GM21576 (cell line): ENCODE data around the gene TRIM14.

Source experiments
- ATAC-seq: cut with Tn5 transposase; IDR thresholded peaks from one replicate; pipeline ENCODE4 v1.9.1; 2021; ENCODE audit warnings: mild to moderate bottlenecking, moderate library complexity; ENCODE audit not compliant: unreplicated experiment

Gene TRIM14

GRCh38 chr9:98118640-98119601, at the start of gene TRIM14:
TSS of gene TRIM14 (minus strand) at chr9:98119222. CDS start at chr9:98119188, 34 bp downstream.
- ATAC-seq, result peak; percentile 43

GRCh38 chr9:98168153-98168780, 49.2 kb upstream of the TRIM14 start:
- ATAC-seq, result no peak

- ATAC-seq, result no peak
These were observed 45.9 kb upstream of the TRIM14 start for GRCh38 chr9:98164912-98165311.

GRCh38 chr9:98162613-98163012, 43.6 kb upstream of the TRIM14 start:
- no peak for ATAC-seq

- ATAC-seq, result no peak
These were observed 42.8 kb upstream of the TRIM14 start for GRCh38 chr9:98161851-98162250.

GRCh38 chr9:98159790-98160189, 40.8 kb upstream of the TRIM14 start:
- ATAC-seq, result no peak

GRCh38 chr9:98159301-98159700, 40.3 kb upstream of the TRIM14 start:
- no peak for ATAC-seq

GRCh38 chr9:98158071-98158831, 39.2 kb upstream of the TRIM14 start:
- ATAC-seq, result no peak

GRCh38 chr9:98157372-98157771, 38.4 kb upstream of the TRIM14 start:
- no peak for ATAC-seq

GRCh38 chr9:98154678-98155077, 35.7 kb upstream of the TRIM14 start:
- ATAC-seq, result no peak

GRCh38 chr9:98152526-98152925, 33.5 kb upstream of the TRIM14 start:
- ATAC-seq, result no peak

GRCh38 chr9:98150721-98151120, 31.7 kb upstream of the TRIM14 start:
- no peak for ATAC-seq

- no peak for ATAC-seq
These were observed 31.1 kb upstream of the TRIM14 start for GRCh38 chr9:98150164-98150563.

- ATAC-seq, result no peak
These were observed 30.4 kb upstream of the TRIM14 start for GRCh38 chr9:98149422-98149821.

- no peak for ATAC-seq
These were observed 29.5 kb upstream of the TRIM14 start for GRCh38 chr9:98148486-98148885.

GRCh38 chr9:98147582-98147981, 28.6 kb upstream of the TRIM14 start:
- ATAC-seq, result no peak

- no peak for ATAC-seq
These were observed 27.3 kb upstream of the TRIM14 start for GRCh38 chr9:98146101-98146991.

- ATAC-seq, result no peak
These were observed 25.6 kb upstream of the TRIM14 start for GRCh38 chr9:98144631-98145030.

GRCh38 chr9:98144076-98144475, 25.1 kb upstream of the TRIM14 start:
- no peak for ATAC-seq

GRCh38 chr9:98142925-98143481, 24.0 kb upstream of the TRIM14 start:
- ATAC-seq, result no peak
